ENCODE results near the gene MPPED1. TPM values are rescaled to one million over a fixed set of nuclear protein-coding genes. Genes with fewer than 3 reads are reported as not detected.

MPPED1 gene
- total RNA-seq, 1 experiment from 2014 or later, result not detected

GRCh38 chr22:43475549-43476076, 63.8 kb downstream of the MPPED1 start:
- Mint-ChIP-seq H3K9me3 (ENCODE audit: low read depth, unreplicated experiment) (no peaks in the 10 kb centered on the region), H3K4me3 (ENCODE audit: low read depth, unreplicated experiment) (no peak overlapping the region), H3K4me1 (ENCODE audit: low read depth, unreplicated experiment) (no peaks in the 10 kb centered on the region), H3K27ac (ENCODE audit: unreplicated experiment) (no peak overlapping the region), H3K36me3 (ENCODE audit: insufficient read depth, unreplicated experiment) (no peaks in the 10 kb centered on the region), H3K27me3 (ENCODE audit: unreplicated experiment) (peaks cover 13% of the 10 kb centered on the region)
- CTCF ChIA-PET, result interaction anchor here (0.6 kb wide), 1 partner anchor 109 kb away, joined by 3 read pairs; no protein-coding TSS in a partner anchor
- no TSS peak for BruUV-seq (replicated peaks)
- intact Hi-C loops (cut with micrococcal nuclease; ENCODE audit: unreplicated experiment), result no loop called here
- TF ChIP-seq CTCF (IDR thresholded peaks at IDR 0.05; ENCODE audit: unreplicated experiment), result no peak
- DNase-seq, result no peak

GRCh38 chr22:43476341-43476740, 64.5 kb downstream of the MPPED1 start:
- no TSS peak for BruUV-seq (replicated peaks)
- H3K4me1 Mint-ChIP-seq (ENCODE audit: low read depth, unreplicated experiment), result no peaks in the 10 kb centered on the region
- H3K9me3 Mint-ChIP-seq (ENCODE audit: low read depth, unreplicated experiment), result no peaks in the 10 kb centered on the region
- no peak overlapping the region for H3K27ac Mint-ChIP-seq (ENCODE audit: unreplicated experiment)
- intact Hi-C loops (cut with micrococcal nuclease; ENCODE audit: unreplicated experiment), result no loop called here
- CTCF ChIA-PET, result interaction anchor here (0.6 kb wide), 1 partner anchor 110 kb away, joined by 3 read pairs; no protein-coding TSS in a partner anchor
- no peak overlapping the region for H3K4me3 Mint-ChIP-seq (ENCODE audit: low read depth, unreplicated experiment)
- H3K36me3 Mint-ChIP-seq (ENCODE audit: insufficient read depth, unreplicated experiment), result no peaks in the 10 kb centered on the region
- no peak for DNase-seq
- peaks cover 13% of the 10 kb centered on the region for H3K27me3 Mint-ChIP-seq (ENCODE audit: unreplicated experiment)
- no peak for TF ChIP-seq CTCF (IDR thresholded peaks at IDR 0.05; ENCODE audit: unreplicated experiment)

GRCh38 chr22:43476751-43477725, 65.2 kb downstream of the MPPED1 start:
- TF ChIP-seq CTCF (IDR thresholded peaks at IDR 0.05; ENCODE audit: unreplicated experiment), result no peak
- CTCF ChIA-PET, result no interaction called here
- H3K36me3 Mint-ChIP-seq (ENCODE audit: insufficient read depth, unreplicated experiment), result no peaks in the 10 kb centered on the region
- no peak overlapping the region for H3K4me3 Mint-ChIP-seq (ENCODE audit: low read depth, unreplicated experiment)
- H3K4me1 Mint-ChIP-seq (ENCODE audit: low read depth, unreplicated experiment), result no peaks in the 10 kb centered on the region
- intact Hi-C loops (cut with micrococcal nuclease; ENCODE audit: unreplicated experiment), result no loop called here
- H3K27ac Mint-ChIP-seq (ENCODE audit: unreplicated experiment), result no peak overlapping the region
- peaks cover 16% of the 10 kb centered on the region for H3K27me3 Mint-ChIP-seq (ENCODE audit: unreplicated experiment)
- no TSS peak for BruUV-seq (replicated peaks)
- H3K9me3 Mint-ChIP-seq (ENCODE audit: low read depth, unreplicated experiment), result no peaks in the 10 kb centered on the region
- no peak for DNase-seq

- no peak for DNase-seq
- intact Hi-C loops (cut with micrococcal nuclease; ENCODE audit: unreplicated experiment), result no loop called here
- Mint-ChIP-seq H3K9me3 (ENCODE audit: low read depth, unreplicated experiment) (no peaks in the 10 kb centered on the region), H3K4me1 (ENCODE audit: low read depth, unreplicated experiment) (no peaks in the 10 kb centered on the region), H3K4me3 (ENCODE audit: low read depth, unreplicated experiment) (no peak overlapping the region), H3K36me3 (ENCODE audit: insufficient read depth, unreplicated experiment) (no peaks in the 10 kb centered on the region), H3K27me3 (ENCODE audit: unreplicated experiment) (peaks cover 18% of the 10 kb centered on the region), H3K27ac (ENCODE audit: unreplicated experiment) (no peak overlapping the region)
- TF ChIP-seq CTCF (IDR thresholded peaks at IDR 0.05; ENCODE audit: unreplicated experiment), result no peak
- CTCF ChIA-PET, result no interaction called here
- BruUV-seq (replicated peaks), result no TSS peak
Measured at GRCh38 chr22:43477966-43478365, 66.2 kb downstream of the MPPED1 start.

All from Calu3 (cell line).